Stimulated activated CD8-positive, alpha-beta memory T cell treated with anti-CD3 and anti-CD28 coated beads, Interleukin-15, amount 100 ng/mL, for 4 hours (primary cell): Measurements from ENCODE around the gene NUDCD3.

Source experiments
- DNase-seq, 2 donors: peaks; one replicate each; pipeline ENCODE4 v3.0.0-alpha.2; 2020; ENCODE audit warnings: low read depth in 2 of 2

NUDCD3 gene

GRCh38 chr7:44477938-44478337 lies 12.5 kb downstream of the NUDCD3 start:
- no peak for DNase-seq

- DNase-seq: peak; percentile 19 to 22
These were observed 13.2 kb downstream of the NUDCD3 start for GRCh38 chr7:44477063-44477830.

GRCh38 chr7:44476313-44476712 lies 14.1 kb downstream of the NUDCD3 start:
- DNase-seq: no peak

GRCh38 chr7:44473295-44473694 lies 17.2 kb downstream of the NUDCD3 start:
- no peak for DNase-seq

GRCh38 chr7:44472843-44473242 lies 17.6 kb downstream of the NUDCD3 start:
- DNase-seq: no peak

GRCh38 chr7:44471850-44472249 lies 18.6 kb downstream of the NUDCD3 start:
- DNase-seq: no peak

GRCh38 chr7:44471436-44471835 lies 19.0 kb downstream of the NUDCD3 start:
- DNase-seq: no peak

DNA sequence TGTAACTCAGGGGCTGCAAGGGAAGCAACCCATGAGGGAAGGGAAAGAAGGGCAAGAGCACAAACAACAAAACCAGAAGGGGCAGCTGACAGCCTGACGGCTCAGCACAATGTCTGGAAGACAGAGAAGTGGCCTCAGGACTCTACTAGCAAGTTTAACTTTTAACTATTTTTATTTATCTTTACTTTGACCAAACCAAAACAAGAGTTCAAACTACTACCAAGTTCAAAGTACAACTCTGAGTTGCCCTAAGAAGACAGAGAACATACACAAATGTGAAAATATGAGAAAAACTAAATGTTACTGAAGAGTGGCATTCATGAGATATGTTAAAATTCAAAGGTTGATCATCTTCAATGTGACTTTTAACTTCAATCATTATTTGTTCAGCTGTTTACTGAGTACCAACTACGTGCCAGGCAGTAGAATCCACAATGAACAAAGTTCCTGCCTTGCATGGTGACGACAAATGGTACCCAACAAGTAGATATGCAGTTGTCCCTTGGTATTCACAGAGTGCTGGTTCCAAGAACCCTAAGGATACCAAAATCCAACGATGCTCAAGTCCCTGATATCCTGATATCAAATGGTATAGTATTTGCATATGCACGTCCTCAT lies 19.7 kb downstream of the NUDCD3 start:
- no peak for DNase-seq

- no peak for DNase-seq
These were observed 20.4 kb downstream of the NUDCD3 start for GRCh38 chr7:44470135-44470479.

DNA sequence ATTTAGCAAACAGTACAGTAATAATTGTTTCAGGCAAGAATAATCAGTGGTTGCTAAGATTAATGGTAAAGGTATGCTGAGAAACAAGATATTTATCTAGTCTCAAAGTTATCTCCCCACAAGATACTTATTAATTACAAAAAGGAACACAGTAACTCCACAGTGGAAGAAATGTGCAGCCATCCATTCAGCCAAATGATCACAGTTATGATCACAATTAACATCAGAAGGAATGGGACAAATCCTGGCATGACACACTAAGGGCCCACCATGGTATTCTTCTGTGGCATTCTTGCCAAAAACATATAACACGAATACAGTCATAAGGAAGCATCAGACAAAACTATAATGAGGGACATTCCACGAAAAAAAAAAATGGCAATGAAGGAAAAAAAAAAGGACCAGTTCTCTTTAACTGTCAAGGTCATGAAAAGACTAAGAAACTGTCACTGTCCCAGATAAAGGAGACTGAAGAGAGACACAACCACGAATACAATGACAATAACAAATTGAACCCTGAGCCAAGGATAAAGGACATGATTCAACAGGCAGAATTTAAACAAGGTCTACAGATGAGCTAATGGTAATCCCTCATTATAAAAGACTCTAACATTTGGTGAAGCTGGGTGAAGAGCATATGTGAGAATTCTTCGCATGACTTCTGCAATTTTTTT lies 20.9 kb downstream of the NUDCD3 start:
- no peak for DNase-seq

GRCh38 chr7:44467217-44467548 lies 23.3 kb downstream of the NUDCD3 start:
- no peak for DNase-seq

- no peak for DNase-seq
These were observed 23.9 kb downstream of the NUDCD3 start for GRCh38 chr7:44466300-44467216.

DNA sequence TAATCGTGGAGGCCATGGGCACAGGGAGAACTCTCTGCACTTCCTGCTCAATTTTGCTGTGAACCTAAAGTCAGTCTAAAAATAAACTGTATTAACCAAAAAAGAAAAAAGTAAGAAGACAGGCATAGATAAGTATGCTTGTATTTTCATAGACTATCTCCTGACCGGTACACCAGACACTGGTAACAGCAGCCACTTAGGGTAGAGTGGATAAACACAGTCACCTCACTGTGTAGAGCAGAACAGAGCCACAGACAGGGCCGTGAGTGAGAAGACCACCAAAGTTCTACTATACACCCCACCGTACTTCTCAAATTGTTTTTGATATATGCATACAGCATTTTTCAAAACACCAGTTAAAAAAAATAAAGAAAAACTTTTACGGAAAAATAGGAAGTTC lies 25.0 kb downstream of the NUDCD3 start:
- no peak for DNase-seq

- DNase-seq: no peak
These were observed 27.2 kb downstream of the NUDCD3 start for GRCh38 chr7:44463169-44463808.

GRCh38 chr7:44461387-44461786 lies 29.1 kb downstream of the NUDCD3 start:
- DNase-seq: no peak

DNA sequence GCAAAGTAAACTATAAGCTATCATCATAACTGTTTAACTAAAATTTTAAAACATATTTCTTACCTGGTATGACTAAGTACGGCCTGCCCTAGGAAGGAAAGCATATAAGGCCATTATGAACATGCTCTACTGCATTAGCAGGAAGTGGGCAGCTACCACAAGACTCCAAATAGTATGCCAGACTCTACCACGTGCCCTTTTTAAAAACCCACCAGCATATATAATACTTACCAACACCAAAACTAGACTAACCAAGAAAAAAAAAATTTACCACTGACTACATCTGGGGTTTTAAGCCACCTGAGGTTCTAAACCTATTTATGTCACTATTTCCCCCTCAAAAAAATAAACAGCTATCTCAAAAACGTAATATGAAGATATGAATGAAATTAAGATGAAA lies 30.1 kb downstream of the NUDCD3 start:
- peak in 1 of 2 donors; percentile 38 for DNase-seq

GRCh38 chr7:44455155-44455554 lies 35.3 kb downstream of the NUDCD3 start:
- no peak for DNase-seq

GRCh38 chr7:44454348-44454747 lies 36.1 kb downstream of the NUDCD3 start:
- no peak for DNase-seq

DNA sequence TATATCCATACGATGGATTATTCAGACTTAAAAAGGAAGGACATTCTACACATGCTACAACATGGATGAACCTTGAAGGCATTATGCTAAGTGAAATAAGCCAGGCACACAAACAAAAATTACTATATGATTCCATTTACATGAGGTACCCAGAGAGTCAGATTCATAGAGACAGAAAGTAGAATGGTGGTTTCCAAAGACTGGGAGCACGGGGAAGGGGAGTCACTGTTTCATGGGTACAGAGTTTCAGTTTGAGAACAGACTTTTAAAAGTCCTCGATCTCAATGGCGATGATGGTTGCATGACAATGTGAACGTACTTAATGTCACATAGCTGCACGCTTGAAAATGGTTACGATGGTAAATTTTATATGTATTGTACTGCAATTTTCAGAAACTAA lies 39.3 kb downstream of the NUDCD3 start:
- DNase-seq: no peak

DNA sequence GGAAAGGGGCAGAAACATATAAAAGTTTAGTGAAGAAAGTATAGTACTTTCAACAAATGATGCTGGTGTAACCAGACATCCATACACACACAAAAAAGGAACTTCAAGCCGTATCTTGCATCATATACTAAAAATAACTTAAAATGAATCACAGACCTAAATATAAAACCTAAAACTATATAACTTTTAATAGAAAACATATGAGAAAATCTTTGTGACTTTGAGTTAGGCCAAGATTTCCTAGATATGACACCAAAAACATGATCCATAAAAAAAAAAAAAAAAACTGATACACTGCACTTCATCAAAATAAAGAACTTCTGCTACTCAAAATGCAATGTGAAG lies 40.9 kb downstream of the NUDCD3 start:
- no peak for DNase-seq

DNA sequence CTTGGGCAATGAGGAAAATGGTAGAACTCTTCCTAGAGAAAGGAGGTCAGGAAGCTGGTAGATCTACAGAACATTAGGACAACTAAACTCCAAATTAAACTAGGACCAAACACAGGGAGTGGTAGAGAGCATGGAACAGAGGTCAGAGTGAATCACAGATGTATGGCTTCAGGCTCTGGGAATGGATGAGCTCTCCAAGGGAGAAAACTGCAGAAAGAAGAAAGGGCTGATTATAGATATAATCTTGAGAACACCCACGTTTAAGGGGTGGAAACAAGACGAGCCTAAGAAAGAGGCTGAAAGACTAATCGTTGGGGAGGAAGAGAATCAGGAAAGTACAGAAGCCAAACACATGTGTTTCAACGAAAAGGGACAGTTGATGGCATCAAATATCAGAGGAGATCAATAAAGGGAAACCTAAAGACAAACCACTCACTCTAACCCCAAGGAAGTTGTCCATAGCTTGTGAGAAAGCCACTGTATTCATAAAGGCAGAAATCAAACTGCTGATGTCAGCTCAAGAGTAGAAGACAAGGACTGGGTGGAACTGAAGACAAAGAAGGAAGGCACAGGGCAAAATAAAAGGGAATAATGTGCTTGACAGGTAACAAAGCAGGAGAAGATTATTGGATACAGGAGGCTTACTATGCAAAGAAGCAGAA lies 41.4 kb downstream of the NUDCD3 start:
- no peak for DNase-seq
